H9 (cell line): ENCODE measurements around the gene CAMK2B. TPM values are rescaled to one million over a fixed set of nuclear protein-coding genes. Genes with fewer than 3 reads are reported as not detected.

Source experiments
- DNase-seq: peaks from one replicate; pipeline ENCODE4 v3.0.0-alpha.2; 2017
- H2AFZ ChIP-seq: one replicate; pipeline ENCODE4 v1.6.1; 2013; ENCODE audit warnings: mild to moderate bottlenecking, low read length, control low read depth, moderate library complexity
- H2AK5ac ChIP-seq: 2 replicates; pipeline ENCODE4 v1.6.1; 2013; ENCODE audit warnings: low read length, control low read depth, mixed read lengths; ENCODE audit not compliant: insufficient read length
- H2BK120ac ChIP-seq: one replicate; pipeline ENCODE4 v1.6.1; 2013; ENCODE audit warnings: low read depth, mild to moderate bottlenecking, low read length, control low read depth, inconsistent platforms; ENCODE audit not compliant: poor library complexity, severe bottlenecking
- H2BK12ac ChIP-seq: 2 replicates; pipeline ENCODE4 v1.6.1; 2013; ENCODE audit warnings: low read length, control low read depth, mixed read lengths, low read depth; ENCODE audit not compliant: insufficient read length
- H2BK15ac ChIP-seq: 2 replicates; pipeline ENCODE4 v1.6.1; 2013; ENCODE audit warnings: low read depth, low read length, control low read depth
- H2BK20ac ChIP-seq: one replicate; pipeline ENCODE4 v1.6.1; 2013; ENCODE audit warnings: low read depth, mild to moderate bottlenecking, low read length, control low read depth, inconsistent platforms; ENCODE audit not compliant: poor library complexity, severe bottlenecking
- H2BK5ac ChIP-seq: 2 replicates; pipeline ENCODE4 v1.6.1; 2013; ENCODE audit warnings: low read length, control low read depth, mixed read lengths; ENCODE audit not compliant: insufficient read length
- H3K14ac ChIP-seq: 2 replicates; pipeline ENCODE4 v1.6.1; 2013; ENCODE audit warnings: low read length, control low read depth; ENCODE audit not compliant: insufficient read depth
- H3K18ac ChIP-seq: 2 replicates; pipeline ENCODE4 v1.6.1; 2013; ENCODE audit warnings: low read depth, mild to moderate bottlenecking, mixed read lengths, low read length, control low read depth; ENCODE audit not compliant: insufficient read length
- H3K23ac ChIP-seq: 2 replicates; pipeline ENCODE4 v1.6.1; 2013; ENCODE audit warnings: low read length, control low read depth, mixed read lengths, low read depth; ENCODE audit not compliant: insufficient read length
- H3K23me2 ChIP-seq: 2 replicates; pipeline ENCODE4 v1.6.1; 2013; ENCODE audit warnings: low read depth, mild to moderate bottlenecking, mixed read lengths, low read length, control low read depth; ENCODE audit not compliant: insufficient read length, poor library complexity, severe bottlenecking
- H3K27ac ChIP-seq: 2 replicates; pipeline ENCODE4 v1.5.1; 2013; ENCODE audit warnings: low read length, control low read depth, mixed read lengths, low read depth; ENCODE audit not compliant: insufficient read length
- H3K27me3 ChIP-seq: 2 replicates; pipeline ENCODE4 v1.6.1; 2013; ENCODE audit warnings: low read length, control low read depth, inconsistent platforms; ENCODE audit not compliant: insufficient read depth
- H3K4ac ChIP-seq: 2 replicates; pipeline ENCODE4 v1.6.1; 2013; ENCODE audit warnings: low read depth, mild to moderate bottlenecking, control low read depth, inconsistent platforms, low read length, moderate library complexity
- H3K4me1 ChIP-seq: 2 replicates; pipeline ENCODE4 v1.6.1; 2013; ENCODE audit warnings: low read length, control low read depth, inconsistent platforms; ENCODE audit not compliant: insufficient read depth
- H3K4me2 ChIP-seq: 2 replicates; pipeline ENCODE4 v1.6.1; 2013; ENCODE audit warnings: low read length, control low read depth, mixed read lengths; ENCODE audit not compliant: insufficient read length, insufficient read depth
- H3K56ac ChIP-seq: 2 replicates; pipeline ENCODE4 v1.6.1; 2013; ENCODE audit warnings: low read depth, mild to moderate bottlenecking, mixed read lengths, low read length, control low read depth; ENCODE audit not compliant: insufficient read length
- H3K79me1 ChIP-seq: 2 replicates; pipeline ENCODE4 v1.6.1; 2013; ENCODE audit warnings: low read depth, mild to moderate bottlenecking, moderate library complexity, low read length, control low read depth, inconsistent platforms; ENCODE audit not compliant: insufficient read depth, poor library complexity, severe bottlenecking
- H3K79me2 ChIP-seq: 2 replicates; pipeline ENCODE4 v1.6.1; 2013; ENCODE audit warnings: low read length, control low read depth, inconsistent platforms; ENCODE audit not compliant: insufficient read depth
- H3K9ac ChIP-seq: 2 replicates; pipeline ENCODE4 v1.6.1; 2013; ENCODE audit warnings: low read length, control low read depth, mixed read lengths; ENCODE audit not compliant: insufficient read length; ENCODE audit errors: extremely low read depth
- H3K9me3 ChIP-seq: one replicate; pipeline ENCODE4 v1.6.1; 2013; ENCODE audit warnings: low read depth, low read length, inconsistent platforms; ENCODE audit not compliant: control insufficient read depth
- H3T11ph ChIP-seq: one replicate; pipeline ENCODE4 v1.6.1; 2013; ENCODE audit warnings: mild to moderate bottlenecking, low read length, control low read depth, inconsistent platforms
- H4K20me1 ChIP-seq: one replicate; pipeline ENCODE4 v1.6.1; 2013; ENCODE audit not compliant: control insufficient read depth, insufficient read length, insufficient read depth
- H4K5ac ChIP-seq: 2 replicates; pipeline ENCODE4 v1.6.1; 2013; ENCODE audit warnings: low read depth, mild to moderate bottlenecking, mixed read lengths, low read length, control low read depth; ENCODE audit not compliant: insufficient read length
- H4K8ac ChIP-seq: replicated peaks from 2 replicates; pipeline ENCODE4 v1.6.1; 2013; ENCODE audit warnings: low read length, control low read depth, mixed read lengths, low read depth; ENCODE audit not compliant: insufficient read length
- H4K91ac ChIP-seq: 2 replicates; pipeline ENCODE4 v1.6.1; 2013; ENCODE audit warnings: low read depth, mild to moderate bottlenecking, moderate library complexity, mixed read lengths, low read length, control low read depth; ENCODE audit not compliant: insufficient read length
- H3K27ac Mint-ChIP-seq, 3 experiments: 2 replicates in 2 of 3; 3 replicates in 1 of 3; pipeline ENCODE4 v1.8.0; 2020 to 2021; ENCODE audit warnings: mixed read lengths in 3 of 3, mild to moderate bottlenecking in 1 of 3, moderate library complexity in 1 of 3
- H3K27me3 Mint-ChIP-seq: 2 replicates; pipeline ENCODE4 v1.8.0; 2021; ENCODE audit warnings: low read depth, mild to moderate bottlenecking, moderate library complexity, mixed read lengths
- H3K36me3 Mint-ChIP-seq, 3 experiments: 2 replicates in 2 of 3; 3 replicates in 1 of 3; pipeline ENCODE4 v1.8.0; 2020 to 2021; ENCODE audit warnings: low read depth in 3 of 3, mixed read lengths in 3 of 3; ENCODE audit not compliant: insufficient read depth in 1 of 3
- H3K4me1 Mint-ChIP-seq, 2 experiments: 2 replicates each; pipeline ENCODE4 v1.8.0; 2020; ENCODE audit warnings: mixed read lengths in 2 of 2
- H3K4me3 Mint-ChIP-seq, 2 experiments: 2 replicates in 1 of 2; 3 replicates in 1 of 2; pipeline ENCODE4 v1.8.0; 2020 to 2021; ENCODE audit warnings: mild to moderate bottlenecking in 2 of 2, mixed read lengths in 2 of 2, moderate library complexity in 1 of 2
- H3K9me3 Mint-ChIP-seq, 2 experiments: 2 replicates in 1 of 2; 3 replicates in 1 of 2; pipeline ENCODE4 v1.8.0; 2020; ENCODE audit warnings: mild to moderate bottlenecking in 2 of 2, mixed read lengths in 2 of 2, moderate library complexity in 1 of 2
- CTCF ChIP-seq: fragments of 200-600 bp; sonication (generic); conservative IDR thresholded peaks from 3 replicates; pipeline ENCODE4 v1.8.0; 2021; ENCODE audit warnings: antibody characterized with exemption, mild to moderate bottlenecking
- WGBS: extraction: QIAGEN DNeasy Blood & Tissue Kit; methylation state at CpG from one replicate; pipeline ENCODE4 v1.1.7; 2013; ENCODE audit warnings: missing lambda C conversion rate, low lambda C conversion rate, mixed read lengths; ENCODE audit not compliant: insufficient read length; ENCODE audit errors: extremely low coverage; 5-methylcytosine and 5-hydroxymethylcytosine counted together
- total RNA-seq: library from RNA; stranded (reverse); gene quantifications from 2 replicates; pipeline ENCODE4 v1.2.1, GENCODE V29; 2021

CAMK2B gene
- total RNA-seq, 1 experiment from 2014 or later = 0.17 TPM

GRCh38 chr7:44225566-44226395 lies 99.6 kb downstream of the CAMK2B start:
- H3K9ac ChIP-seq = no peak overlapping the region
- H4K91ac ChIP-seq = no peak overlapping the region
- no peak overlapping the region for H2AFZ ChIP-seq
- H3K14ac ChIP-seq = no peak overlapping the region
- H3K4me2 ChIP-seq = no peak overlapping the region
- H3K18ac ChIP-seq = no peak overlapping the region
- no peaks in the 10 kb centered on the region; the same call in 1 of the 2 replicates for H3K4me1 ChIP-seq
- H4K5ac ChIP-seq = no peak overlapping the region
- Mint-ChIP-seq H3K4me1 (peaks cover 15 to 28% of the 10 kb centered on the region in 2 experiments), H3K9me3 (no peaks in the 10 kb centered on the region), H3K4me3 (no peak overlapping the region), H3K36me3 (no peaks in the 10 kb centered on the region), H3K27ac (no peak overlapping the region; a peak in 1 of 7 replicates), H3K27me3 (no peaks in the 10 kb centered on the region; the same call in 1 of the 2 replicates)
- DNase-seq = no peak
- H2BK120ac ChIP-seq = no peak overlapping the region
- H3K23me2 ChIP-seq = no peaks in the 10 kb centered on the region
- H3K23ac ChIP-seq = no peak overlapping the region
- no peak overlapping the region for H2BK12ac ChIP-seq
- H4K20me1 ChIP-seq = no peaks in the 10 kb centered on the region
- no CpG with 5 or more reads among the region's 26 CpGs for WGBS
- no peaks in the 10 kb centered on the region for H3K27me3 ChIP-seq
- no peaks in the 10 kb centered on the region for H3K79me1 ChIP-seq
- H3T11ph ChIP-seq = no peak overlapping the region
- H3K27ac ChIP-seq = no peak overlapping the region
- no peaks in the 10 kb centered on the region for H3K9me3 ChIP-seq
- H2BK5ac ChIP-seq = no peak overlapping the region
- H2BK20ac ChIP-seq = no peak overlapping the region
- H3K4ac ChIP-seq = no peak overlapping the region
- H2BK15ac ChIP-seq = no peak overlapping the region
- no peak overlapping the region for H4K8ac ChIP-seq
- H3K56ac ChIP-seq = no peak overlapping the region
- no peak for TF ChIP-seq CTCF
- no peak overlapping the region for H2AK5ac ChIP-seq
- no peaks in the 10 kb centered on the region for H3K79me2 ChIP-seq
